C4-2B (cell line): ENCODE measurements around the gene WNT2.

Source experiments
- H3K27ac ChIP-seq: fragments of 450-650 bp; 2 replicates; pipeline ENCODE4 v1.5.1; 2017
- CTCF ChIP-seq: fragments of 450-650 bp; conservative IDR thresholded peaks from 2 replicates; pipeline ENCODE4 v1.5.1; 2017; ENCODE audit warnings: mild to moderate bottlenecking
- ZFX ChIP-seq: fragments of 450-650 bp; IDR thresholded peaks from 2 replicates; pipeline ENCODE4 v1.6.1; 2017

WNT2 gene

GRCh38 chr7:117323851-117324711, 1.2 kb upstream of the WNT2 start:
- TF ChIP-seq CTCF (no peak), ZFX (no peak)
- no peak overlapping the region for H3K27ac ChIP-seq

GRCh38 chr7:117323305-117323850, 520 bp upstream of the WNT2 start:
- H3K27ac ChIP-seq, result no peak overlapping the region
- TF ChIP-seq CTCF (no peak), ZFX (no peak)

- no peak overlapping the region for H3K27ac ChIP-seq
- no peak for TF ChIP-seq CTCF
- no peak for TF ChIP-seq ZFX
Observed at GRCh38 chr7:117320523-117320922, 2.3 kb downstream of the WNT2 start.

GRCh38 chr7:117319181-117319580, 3.7 kb downstream of the WNT2 start:
- TF ChIP-seq CTCF (no peak), ZFX (no peak)
- H3K27ac ChIP-seq, result no peak overlapping the region

- TF ChIP-seq CTCF (no peak), ZFX (no peak)
- H3K27ac ChIP-seq, result no peak overlapping the region
Observed at GRCh38 chr7:117313582-117313981, 9.3 kb downstream of the WNT2 start.

GRCh38 chr7:117312593-117313580, 10.0 kb downstream of the WNT2 start:
- TF ChIP-seq ZFX (no peak), CTCF (peak; percentile 64)
- no peak overlapping the region for H3K27ac ChIP-seq
